ENCODE data around the gene NELFB. TPM values are rescaled to one million over a fixed set of nuclear protein-coding genes. Genes with fewer than 3 reads are reported as not detected.
A peak's percentile ranks its signal among the peaks of the same experiment; 100 is the strongest.

The NELFB gene
- total and polyA plus RNA-seq, 4 donors = 30.4 to 56.2 (median 44.2) TPM

GRCh38 chr9:137267933-137268355 is 12.8 kb downstream of the NELFB start:
- H3K4me1 ChIP-seq (ENCODE audit: control insufficient read depth in 5 of 5, insufficient read depth in 5 of 5, low read length in 5 of 5) = peaks cover 0 to 14% (median 4%) of the 10 kb centered on the region in 5 donors
- no peaks in the 10 kb centered on the region for H3K9me3 ChIP-seq (ENCODE audit: control insufficient read depth in 4 of 4, insufficient read depth in 3 of 4, low read length in 3 of 4)
- no peak for TF ChIP-seq CTCF (IDR thresholded peaks at IDR 0.05; ENCODE audit: control extremely low read depth, extremely low read depth)
- no peak for DNase-seq
- H3K27me3 ChIP-seq (ENCODE audit: control insufficient read depth in 3 of 3, insufficient read depth in 3 of 3, low read length in 2 of 3) = no peaks in the 10 kb centered on the region
- WGBS, 2 donors = 58 to 83% methylated on average over 6 of the region's 6 CpGs
- no peak overlapping the region for H3K4me3 ChIP-seq
- ATAC-seq (ENCODE audit: insufficient read depth, low FRiP score) = no peak
- H3K9ac ChIP-seq (ENCODE audit: insufficient read depth in 1 of 2, low read length in 2 of 2) = no peak overlapping the region
- peak overlapping the region; percentile 59 to 64 for H3K27ac ChIP-seq (ENCODE audit: low read depth in 1 of 2, low read length in 1 of 2)
- H3K36me3 ChIP-seq (ENCODE audit: control insufficient read depth in 4 of 4, insufficient read depth in 4 of 4, low read length in 4 of 4) = peaks cover 11 to 52% (median 20%) of the 10 kb centered on the region in 4 donors

- peaks cover 0 to 14% (median 4%) of the 10 kb centered on the region in 5 donors for H3K4me1 ChIP-seq (ENCODE audit: control insufficient read depth in 5 of 5, insufficient read depth in 5 of 5, low read length in 5 of 5)
- H3K9me3 ChIP-seq (ENCODE audit: control insufficient read depth in 4 of 4, insufficient read depth in 3 of 4, low read length in 3 of 4) = no peaks in the 10 kb centered on the region
- 49 to 66% methylated on average over 19 of the region's 19 CpGs for WGBS, 2 donors
- DNase-seq (no peak), ATAC-seq (ENCODE audit: insufficient read depth, low FRiP score) (no peak)
- no peaks in the 10 kb centered on the region for H3K27me3 ChIP-seq (ENCODE audit: control insufficient read depth in 3 of 3, insufficient read depth in 3 of 3, low read length in 2 of 3)
- peak overlapping the region; percentile 64 to 94 for H3K27ac ChIP-seq (ENCODE audit: low read depth in 1 of 2, low read length in 1 of 2)
- H3K36me3 ChIP-seq (ENCODE audit: control insufficient read depth in 4 of 4, insufficient read depth in 4 of 4, low read length in 4 of 4) = peaks cover 11 to 47% (median 20%) of the 10 kb centered on the region in 4 donors
- H3K4me3 ChIP-seq = no peak overlapping the region
- no peak for TF ChIP-seq CTCF (IDR thresholded peaks at IDR 0.05; ENCODE audit: control extremely low read depth, extremely low read depth)
- H3K9ac ChIP-seq (ENCODE audit: insufficient read depth in 1 of 2, low read length in 2 of 2) = no peak overlapping the region
Measured at GRCh38 chr9:137268538-137269201, 13.5 kb downstream of the NELFB start.

- ATAC-seq (ENCODE audit: insufficient read depth, low FRiP score) (peak; percentile 47), DNase-seq (peak; percentile 28 to 57 (median 47))
- no peaks in the 10 kb centered on the region for H3K9me3 ChIP-seq (ENCODE audit: control insufficient read depth in 4 of 4, insufficient read depth in 3 of 4, low read length in 3 of 4)
- no peak overlapping the region for H3K9ac ChIP-seq (ENCODE audit: insufficient read depth in 1 of 2, low read length in 2 of 2)
- WGBS, 2 donors = 27 to 61% methylated on average over 17 of the region's 17 CpGs
- H3K27me3 ChIP-seq (ENCODE audit: control insufficient read depth in 3 of 3, insufficient read depth in 3 of 3, low read length in 2 of 3) = no peaks in the 10 kb centered on the region
- peaks cover under 1 to 20% (median 4%) of the 10 kb centered on the region in 5 donors for H3K4me1 ChIP-seq (ENCODE audit: control insufficient read depth in 5 of 5, insufficient read depth in 5 of 5, low read length in 5 of 5)
- TF ChIP-seq CTCF (IDR thresholded peaks at IDR 0.05; ENCODE audit: control extremely low read depth, extremely low read depth) = no peak
- H3K27ac ChIP-seq (ENCODE audit: low read depth in 1 of 2, low read length in 1 of 2) = peak overlapping the region; percentile 64 to 94
- H3K36me3 ChIP-seq (ENCODE audit: control insufficient read depth in 4 of 4, insufficient read depth in 4 of 4, low read length in 4 of 4) = peaks cover 11 to 41% (median 15%) of the 10 kb centered on the region in 4 donors
- no peak overlapping the region for H3K4me3 ChIP-seq
Measured at GRCh38 chr9:137269231-137269772, 14.2 kb downstream of the NELFB start.
